ENCODE results near the gene MPHOSPH8. TPM values are rescaled to one million over a fixed set of nuclear protein-coding genes. Genes with fewer than 3 reads are reported as not detected.
"Not testable (repeated sequence)": the region's sequence is repeated elsewhere in the genome, so short reads cannot be mapped to it uniquely, and the experiment has no call there.

Gene MPHOSPH8
- total RNA-seq, 1 donor from 2014 or later, result 25.0 TPM

DNA sequence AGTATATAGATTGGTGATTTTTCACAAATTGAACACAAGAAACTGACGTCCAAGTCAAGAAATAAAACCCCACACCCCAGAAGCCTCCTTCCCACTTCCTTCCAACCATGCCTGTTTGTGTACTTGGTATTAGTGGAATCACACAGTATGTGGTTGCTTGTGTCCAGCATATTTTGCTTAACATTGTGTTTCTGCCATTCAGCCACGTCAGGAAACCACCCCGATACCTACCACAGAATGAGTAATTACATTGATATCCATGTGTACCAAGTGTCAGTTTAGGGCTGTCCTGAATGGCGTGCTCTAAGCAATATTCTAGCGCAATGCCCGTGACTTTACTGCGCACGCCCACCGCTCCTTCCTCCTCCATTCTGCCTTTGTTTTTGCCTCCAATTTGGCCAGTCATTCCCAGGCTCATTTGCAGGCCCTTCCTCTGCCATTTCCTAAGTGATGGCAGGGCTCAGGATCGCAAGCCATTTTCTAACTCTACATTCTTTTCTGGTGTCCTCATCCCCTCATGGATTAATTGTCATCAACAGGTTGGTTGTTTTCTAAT is 25.9 kb upstream of the MPHOSPH8 start:
- intact Hi-C loops (cut with DNase I), result no loop called here
- no peak for ATAC-seq
- DNase-seq (ENCODE audit: missing footprints), result no peak

DNA sequence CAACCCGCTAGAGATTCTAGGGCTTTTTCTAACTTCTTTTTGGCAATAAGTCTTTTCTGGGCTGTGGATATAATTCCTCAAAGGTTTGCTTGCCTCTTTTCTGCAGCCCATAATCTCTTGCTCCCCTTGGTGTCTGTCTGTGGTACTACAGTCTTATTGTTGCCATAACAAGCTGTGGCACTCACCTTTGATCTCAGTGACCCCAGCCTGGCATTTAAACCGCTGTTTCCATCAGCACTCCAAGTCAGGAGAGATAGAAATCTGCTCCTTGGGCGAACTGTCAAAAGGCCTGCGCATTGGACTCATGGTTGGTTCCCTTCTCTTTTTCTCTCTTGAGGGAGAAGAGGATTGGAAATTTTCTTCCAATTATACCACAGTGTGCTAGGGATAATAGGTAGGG is 14.5 kb upstream of the MPHOSPH8 start:
- DNase-seq (ENCODE audit: missing footprints) (no peak), ATAC-seq (no peak)
- intact Hi-C loops (cut with DNase I), result no loop called here

DNA sequence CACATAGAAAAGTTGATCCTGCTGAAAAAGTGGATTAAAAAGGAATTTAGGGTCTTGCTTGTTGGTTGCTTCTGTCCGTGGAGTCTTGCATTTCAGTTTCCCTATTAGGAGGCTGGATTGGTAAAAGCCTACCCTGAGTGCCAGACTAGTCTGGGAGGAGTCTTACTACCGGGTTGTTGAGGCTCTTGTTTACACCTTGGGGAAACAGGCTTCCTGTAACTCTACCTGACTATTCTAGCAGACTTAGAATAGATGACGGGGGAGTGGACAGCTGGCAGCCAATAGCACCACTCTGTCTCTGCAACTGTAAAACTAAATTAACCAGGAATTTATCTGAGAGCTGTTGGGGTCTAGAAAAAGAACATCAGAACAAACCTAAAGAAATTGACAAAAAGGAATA is 11.3 kb upstream of the MPHOSPH8 start:
- intact Hi-C loops (cut with DNase I), result no loop called here
- no peak for ATAC-seq
- no peak for DNase-seq (ENCODE audit: missing footprints)

DNA sequence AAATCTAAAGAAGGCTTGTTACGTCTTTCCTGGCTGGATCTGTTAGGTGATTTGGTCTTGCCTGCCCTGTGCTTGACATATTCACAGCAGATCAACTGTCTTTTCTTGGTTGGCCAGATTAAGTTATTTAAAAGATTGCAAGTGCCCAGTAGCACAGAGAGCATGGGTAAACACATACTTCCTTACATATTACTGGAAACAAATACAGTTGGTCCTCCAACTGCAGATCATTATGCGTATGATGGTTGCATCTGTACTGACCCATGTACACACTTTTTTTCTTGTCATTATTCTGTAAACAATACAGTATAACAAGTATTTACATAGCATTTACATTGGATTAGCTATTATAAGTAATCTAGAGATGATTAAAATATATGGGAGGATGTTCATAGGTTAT is 9.2 kb upstream of the MPHOSPH8 start:
- intact Hi-C loops (cut with DNase I), result no loop called here
- DNase-seq (ENCODE audit: missing footprints) (no peak), ATAC-seq (no peak)

DNA sequence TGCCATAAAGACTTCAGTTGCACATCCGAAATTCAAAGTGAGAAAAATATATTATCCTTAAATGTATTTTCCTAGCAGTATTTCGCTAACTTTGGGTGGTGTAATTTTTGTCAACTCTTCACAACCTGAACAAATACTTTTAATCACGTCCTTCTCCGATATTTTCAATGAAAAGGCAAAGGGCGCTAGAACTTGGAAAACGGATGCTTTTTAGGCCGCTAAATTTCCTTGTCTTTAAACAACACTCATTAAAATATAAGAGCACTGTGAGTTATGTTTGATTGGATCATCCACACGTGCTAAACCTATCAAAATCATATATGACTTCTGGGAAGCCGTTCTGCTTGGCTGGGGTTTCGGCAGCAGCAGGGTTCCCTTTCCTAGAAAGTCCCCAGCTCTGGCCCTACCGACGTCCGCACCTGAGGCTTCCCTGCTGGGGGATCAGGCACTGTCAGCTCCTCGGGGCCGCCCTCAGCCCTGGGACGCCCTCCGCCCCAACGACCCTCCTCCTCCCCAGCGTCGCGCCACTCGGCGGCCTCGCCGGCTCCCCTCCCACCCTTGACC is 462 bp upstream of the MPHOSPH8 start:
- intact Hi-C loops (cut with DNase I), result loop anchor here (1.0 to 5.0 kb wide), 2 partner anchors 231 to 324 kb away; partner anchors contain the start of gene ZMYM2
- DNase-seq (ENCODE audit: missing footprints) (no peak), ATAC-seq (no peak)

DNA sequence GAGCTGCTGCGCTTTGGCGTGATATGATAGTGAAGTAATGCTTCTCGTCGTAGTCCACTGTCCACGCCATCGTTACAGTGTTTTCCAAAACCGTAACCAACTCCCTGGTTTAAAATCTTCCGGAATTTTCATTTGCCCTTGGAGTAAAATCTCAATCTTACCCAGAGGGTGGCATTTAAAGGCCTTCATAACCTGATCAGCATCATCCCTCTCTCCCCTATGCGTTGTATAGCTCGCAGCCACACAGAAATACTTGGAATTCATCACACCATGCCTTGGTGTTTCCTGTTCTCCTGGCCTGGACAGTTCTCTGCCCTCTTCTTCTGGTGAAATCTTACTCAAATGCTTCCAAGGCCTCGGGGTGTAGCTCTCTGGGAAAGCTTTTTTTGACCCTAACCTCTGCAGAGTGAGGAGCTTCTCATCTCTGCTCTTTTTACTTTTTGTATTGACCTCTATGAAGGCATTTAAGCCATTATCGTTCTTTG is 839 bp downstream of the MPHOSPH8 start:
- intact Hi-C loops (cut with DNase I), result loop anchor here (5.0 kb wide), 1 partner anchor 323 kb away; the partner anchor contains the start of gene ZMYM2
- ATAC-seq (peak; percentile 21), DNase-seq (ENCODE audit: missing footprints) (no peak)

DNA sequence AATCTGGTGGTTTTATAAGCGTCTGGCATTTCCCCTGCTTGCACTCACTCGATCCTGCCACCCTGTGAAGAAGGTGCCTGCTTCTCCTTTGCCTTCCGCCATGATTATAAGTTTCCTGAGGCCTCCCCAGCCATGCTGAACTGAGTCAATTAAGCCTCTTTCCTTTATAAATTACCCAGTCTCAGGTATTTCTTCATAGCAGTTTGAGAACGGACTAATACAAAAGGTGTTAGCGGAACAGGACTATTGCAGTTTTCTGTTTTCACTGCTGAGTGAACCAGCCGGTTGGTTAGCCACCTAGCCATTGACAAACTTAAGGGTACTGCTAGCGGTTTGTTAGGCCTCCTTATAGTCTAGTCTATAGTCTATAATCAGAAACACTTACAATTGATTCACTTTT is 2.5 kb downstream of the MPHOSPH8 start:
- ATAC-seq; DNase-seq (ENCODE audit: missing footprints); intact Hi-C loops (cut with DNase I): not testable (repeated sequence)

DNA sequence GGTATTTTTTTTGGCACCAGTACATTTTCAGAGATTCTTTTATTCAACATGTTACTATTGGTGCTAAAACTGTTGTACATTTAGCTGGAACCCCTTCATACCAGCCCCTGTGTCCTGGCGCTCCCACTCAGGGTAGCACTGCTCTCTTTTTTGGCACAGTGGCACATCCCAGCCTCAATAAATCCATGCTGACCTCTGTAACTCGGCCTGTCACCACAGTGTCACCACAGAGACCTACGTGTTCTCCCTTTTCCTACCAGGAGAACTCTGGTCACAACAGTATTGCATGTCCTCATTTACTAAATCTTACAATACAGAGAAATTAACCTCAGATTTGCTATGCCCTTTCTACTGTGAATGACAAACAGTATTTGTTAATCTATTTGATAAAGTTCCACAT is 10.2 kb downstream of the MPHOSPH8 start:
- no peak for DNase-seq (ENCODE audit: missing footprints)
- intact Hi-C loops (cut with DNase I), result no loop called here
- no peak for ATAC-seq

DNA sequence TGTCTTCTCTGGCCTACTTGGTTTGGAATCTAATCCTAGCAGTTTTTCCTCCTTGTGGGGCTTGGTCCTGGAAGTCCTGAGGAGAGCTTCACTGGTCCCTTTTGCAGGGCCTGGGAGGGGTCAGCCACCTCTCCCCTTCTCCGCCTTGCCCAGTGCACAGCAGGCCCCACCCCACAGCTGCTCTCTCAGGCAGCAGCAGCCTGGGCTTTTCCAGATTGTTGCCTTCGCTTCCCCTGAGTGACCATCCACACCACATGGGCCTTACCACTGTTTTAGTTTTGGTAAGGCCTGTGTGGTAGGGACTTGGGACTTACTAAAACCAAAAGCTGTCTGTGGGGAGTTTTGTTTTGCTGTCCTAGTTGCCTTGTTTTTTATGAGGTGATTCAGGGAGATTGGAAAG is 11.5 kb downstream of the MPHOSPH8 start:
- DNase-seq (ENCODE audit: missing footprints) (no peak), ATAC-seq (no peak)
- intact Hi-C loops (cut with DNase I), result no loop called here

DNA sequence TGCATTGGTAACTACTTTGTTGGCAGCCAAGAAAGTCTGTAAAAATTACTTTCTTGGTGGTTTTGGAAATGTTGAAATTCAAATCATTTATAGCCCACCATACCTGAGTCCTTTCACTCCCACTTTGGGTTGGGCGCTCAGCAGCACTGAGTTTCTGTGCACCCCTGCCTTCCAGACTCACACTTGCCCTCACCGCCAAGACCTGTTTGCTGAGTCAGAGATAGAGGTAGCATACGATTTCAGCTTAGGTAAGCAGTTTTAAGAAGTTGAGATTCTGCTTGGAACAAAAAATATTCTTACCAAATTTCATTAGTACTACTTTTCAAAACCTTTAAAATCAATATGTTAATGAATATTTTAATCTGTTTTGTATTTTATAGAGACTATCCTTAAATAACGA is 12.6 kb downstream of the MPHOSPH8 start:
- intact Hi-C loops (cut with DNase I), result no loop called here
- ATAC-seq (no peak), DNase-seq (ENCODE audit: missing footprints) (no peak)

DNA sequence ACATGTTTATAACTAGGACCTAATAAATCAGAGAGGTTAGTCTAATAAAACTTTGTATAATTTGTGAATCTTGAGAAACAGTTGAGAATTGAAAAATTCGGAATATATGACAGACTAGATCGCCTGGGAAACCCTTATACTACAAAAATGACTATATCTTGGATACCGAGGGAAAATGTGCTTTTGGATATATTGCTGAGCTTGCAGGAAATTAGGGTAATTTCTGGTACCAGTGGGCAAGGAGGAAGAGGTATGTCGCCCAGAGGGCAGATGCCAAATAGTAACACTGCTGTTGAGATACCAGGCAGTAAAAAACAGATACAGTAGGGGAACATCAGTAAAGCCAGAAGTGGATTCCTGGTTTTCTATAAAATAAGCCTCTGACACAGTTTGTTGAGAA is 17.3 kb downstream of the MPHOSPH8 start:
- DNase-seq (ENCODE audit: missing footprints) (no peak), ATAC-seq (no peak)
- intact Hi-C loops (cut with DNase I), result no loop called here

DNA sequence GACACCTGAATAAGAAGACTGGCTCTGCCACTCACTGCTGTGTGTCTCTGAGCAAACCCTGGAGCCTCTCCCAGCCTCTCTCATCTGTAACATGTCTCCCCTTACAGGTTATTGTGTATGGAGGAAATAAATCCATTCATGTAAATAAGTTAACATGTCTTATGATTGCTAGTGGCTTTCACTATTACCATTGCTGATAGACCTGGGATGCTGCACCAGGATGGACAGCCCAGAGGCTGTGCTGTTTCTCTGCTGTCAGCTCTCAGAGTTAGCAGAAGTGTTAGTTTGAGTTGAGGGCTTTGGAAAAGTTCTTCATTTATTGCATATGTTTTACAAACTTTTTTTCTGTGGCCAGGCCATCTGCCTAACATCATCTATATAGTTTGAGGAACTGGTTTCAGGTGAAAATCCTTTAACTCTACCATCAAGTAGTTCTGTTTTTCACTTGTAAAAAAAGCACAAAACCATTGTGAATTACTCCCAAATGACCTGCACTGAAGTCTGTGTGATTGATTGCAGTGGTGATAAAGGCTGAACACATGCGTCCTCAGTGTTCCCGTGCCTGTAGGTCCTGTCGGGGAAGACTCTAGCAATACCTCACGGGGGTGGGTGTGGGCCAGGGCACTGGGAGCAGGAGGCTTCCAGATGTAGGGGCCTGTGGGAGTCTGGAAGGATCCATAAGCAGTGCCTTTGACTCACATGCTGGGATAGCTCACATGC is 24.6 kb downstream of the MPHOSPH8 start:
- ATAC-seq (no peak), DNase-seq (ENCODE audit: missing footprints) (no peak)
- intact Hi-C loops (cut with DNase I), result no loop called here

DNA sequence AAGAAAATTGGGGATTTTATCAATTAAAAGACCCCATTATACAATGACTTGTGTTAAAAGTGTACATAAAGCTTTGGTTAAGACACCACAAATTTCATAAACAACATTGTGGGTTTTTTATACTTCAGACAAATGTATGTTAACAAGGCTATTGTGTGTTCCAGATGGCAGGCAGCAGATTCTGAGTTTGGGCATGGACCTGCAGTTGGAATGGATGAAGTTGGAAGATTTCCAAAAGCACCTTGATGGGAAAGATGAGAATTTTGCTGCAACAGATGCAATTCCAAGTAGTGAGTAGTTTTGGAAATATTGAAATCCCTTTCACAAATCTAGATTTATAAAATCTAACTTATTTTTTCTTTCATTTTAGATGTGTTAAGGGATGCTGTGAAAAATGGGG is 25.4 kb downstream of the MPHOSPH8 start:
- ATAC-seq, result no peak
- intact Hi-C loops (cut with DNase I), result no loop called here

DNA sequence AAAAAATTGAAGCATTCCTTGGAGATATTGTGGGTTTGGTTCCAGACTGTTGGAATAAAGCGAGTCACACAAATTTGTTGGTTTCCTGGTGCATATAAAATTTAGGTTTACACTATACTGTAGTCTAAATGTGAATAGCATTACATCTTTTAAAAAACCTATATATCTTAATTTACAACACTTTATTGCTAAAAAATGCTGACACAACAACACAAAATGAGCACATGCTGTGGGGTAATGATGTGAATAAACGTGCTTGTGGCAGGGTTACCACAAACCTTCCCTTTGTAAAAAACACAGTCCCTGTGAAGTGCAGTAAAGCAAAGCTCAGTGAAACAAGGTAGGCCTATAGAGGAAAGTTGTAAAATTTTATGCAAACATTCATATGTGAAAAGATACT is 27.7 kb downstream of the MPHOSPH8 start:
- intact Hi-C loops (cut with DNase I), result no loop called here
- no peak for ATAC-seq
- no peak for DNase-seq (ENCODE audit: missing footprints)

More for the DNA sequence above, 25.4 kb downstream of the MPHOSPH8 start:
- no peak for DNase-seq (ENCODE audit: missing footprints)

DNA sequence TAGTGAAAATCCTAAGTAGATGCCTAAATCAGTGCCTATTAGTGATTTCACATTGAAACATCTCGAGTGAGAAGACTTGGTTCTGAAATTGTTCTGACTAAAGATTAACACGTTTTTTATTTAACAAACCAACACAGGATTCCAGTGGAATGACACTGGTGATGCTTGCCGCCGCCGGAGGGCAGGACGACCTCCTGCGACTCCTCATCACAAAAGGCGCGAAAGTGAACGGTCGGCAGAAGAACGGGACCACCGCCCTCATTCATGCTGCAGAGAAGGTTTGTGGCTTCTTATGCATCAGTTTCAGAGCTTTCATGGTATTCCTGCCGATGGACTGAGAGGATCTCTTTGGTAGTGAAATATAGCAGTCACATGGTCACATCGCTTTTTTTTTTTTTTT is 28.1 kb downstream of the MPHOSPH8 start:
- no peak for DNase-seq (ENCODE audit: missing footprints)
- intact Hi-C loops (cut with DNase I), result no loop called here
- no peak for ATAC-seq

DNA sequence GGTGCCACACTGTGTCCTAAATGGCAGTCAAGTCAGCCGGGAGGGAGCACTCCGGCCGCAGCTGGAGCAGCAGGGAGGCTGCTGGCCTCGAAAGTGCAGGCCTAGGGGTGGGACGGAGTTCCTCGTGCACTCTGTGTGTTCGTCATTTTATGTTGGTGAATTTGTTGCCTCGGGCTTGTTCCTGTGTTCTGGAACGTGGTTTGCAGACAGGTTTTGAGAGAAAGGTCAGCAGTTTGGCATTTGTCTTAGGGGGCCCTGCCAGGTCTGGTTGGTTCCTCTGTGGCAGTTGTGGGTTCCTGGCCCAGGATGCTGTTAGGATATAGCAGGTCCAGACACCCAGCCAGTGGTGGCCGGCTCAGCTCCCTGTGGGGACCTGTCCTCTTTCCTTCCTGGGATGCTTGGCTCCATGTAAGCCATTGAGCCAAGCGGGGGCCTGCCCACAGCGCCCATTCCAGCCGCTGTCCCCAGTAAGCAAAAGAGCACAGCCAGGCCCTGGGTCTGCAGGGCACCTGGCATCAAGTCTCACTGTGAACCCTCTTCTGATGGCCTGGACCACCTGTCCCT is 30.0 kb downstream of the MPHOSPH8 start:
- intact Hi-C loops (cut with DNase I), result no loop called here
- ATAC-seq (no peak), DNase-seq (ENCODE audit: missing footprints) (no peak)

DNA sequence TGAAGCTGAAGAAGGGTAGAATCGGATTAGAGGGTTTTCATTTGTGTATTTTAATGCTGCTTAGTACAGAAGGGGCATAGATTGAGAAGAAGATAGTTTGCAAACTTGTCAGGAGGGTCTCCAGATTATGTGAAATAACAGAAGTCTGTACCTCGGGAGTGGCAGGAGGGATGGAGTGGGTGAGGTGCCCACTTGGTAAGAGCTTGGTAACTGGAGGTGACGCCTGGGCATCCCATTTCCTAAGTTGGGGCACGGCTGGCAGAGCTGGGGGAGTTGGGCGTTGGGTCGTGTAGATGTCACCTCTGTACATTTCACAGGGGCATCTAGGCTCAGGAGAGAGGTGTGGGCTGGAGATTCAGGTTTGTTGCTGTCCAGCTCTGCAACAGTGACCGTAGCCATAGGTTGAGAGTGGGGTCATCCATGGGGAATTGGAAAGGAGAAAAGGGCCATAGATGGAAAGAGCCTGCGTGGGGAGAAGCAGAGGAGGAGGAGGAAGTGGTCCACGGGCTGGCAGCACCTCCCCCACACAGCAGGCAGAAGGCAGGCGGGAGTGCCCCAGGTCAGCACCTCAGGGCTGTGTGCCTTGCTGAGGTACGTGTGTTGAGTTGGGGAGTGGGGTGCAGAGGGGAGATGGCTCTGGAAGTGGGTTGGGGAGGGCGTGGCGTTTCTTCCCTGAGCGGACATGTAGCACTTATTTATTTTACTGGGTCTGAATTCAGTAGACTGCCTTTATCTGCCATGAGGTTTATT is 31.2 kb downstream of the MPHOSPH8 start:
- ATAC-seq, result no peak
- intact Hi-C loops (cut with DNase I), result no loop called here
- no peak for DNase-seq (ENCODE audit: missing footprints)

DNA sequence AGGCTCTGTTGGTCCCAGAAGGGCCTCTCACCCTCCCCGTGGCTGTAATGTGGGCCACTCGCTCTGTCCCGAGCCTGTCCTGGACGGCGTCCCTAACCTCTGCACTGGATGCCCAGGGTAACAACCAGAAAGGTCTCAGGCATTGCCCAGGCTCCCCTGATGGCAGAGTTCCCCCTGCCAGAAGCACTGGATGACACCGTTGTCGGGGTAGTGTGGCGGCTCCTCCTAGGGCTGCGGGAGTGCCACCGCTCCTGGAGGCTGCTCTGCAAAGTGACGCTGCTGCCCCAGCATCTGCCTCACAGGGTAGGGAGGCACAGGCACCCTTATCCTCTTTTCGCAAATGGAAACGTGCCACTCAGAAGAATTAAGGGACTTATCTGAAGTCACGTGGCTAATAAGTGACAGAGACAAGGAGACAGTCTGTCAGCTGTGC is 32.0 kb downstream of the MPHOSPH8 start:
- intact Hi-C loops (cut with DNase I), result no loop called here
- ATAC-seq (peak; percentile 72), DNase-seq (ENCODE audit: missing footprints) (no peak)

DNA sequence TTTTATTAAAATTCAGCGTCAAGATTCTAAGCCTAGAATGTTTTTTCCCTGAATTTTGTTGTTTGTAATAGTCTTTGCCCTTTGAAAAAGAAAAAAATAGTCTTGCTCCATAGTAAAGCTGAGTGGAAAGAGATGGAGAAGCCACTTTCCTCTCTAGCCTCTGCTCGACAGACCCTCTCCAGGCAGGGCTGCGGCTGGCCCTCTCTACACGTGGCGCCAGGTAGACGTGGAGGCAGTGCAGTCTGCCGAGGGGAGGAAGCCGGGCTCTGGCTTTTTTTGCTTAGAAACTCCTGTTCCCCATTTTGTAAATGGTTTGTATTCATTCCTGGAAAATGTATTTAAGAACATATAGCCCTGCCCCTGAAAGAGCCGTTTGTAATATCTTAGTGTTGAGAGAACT is 35.3 kb downstream of the MPHOSPH8 start:
- DNase-seq (ENCODE audit: missing footprints), result no peak
- intact Hi-C loops (cut with DNase I), result no loop called here
- no peak for ATAC-seq
